ENCODE measurements around the gene C2CD2L. TPM values are rescaled to one million over a fixed set of nuclear protein-coding genes. Genes with fewer than 3 reads are reported as not detected.

C2CD2L gene
- total and polyA plus RNA-seq, 2 of the 13 experiments (the other 11 are each of a cell fraction or from before 2014, with no cell fraction given), result 3.7 to 5.5 TPM

GRCh38 chr11:119081682-119082260, 25.4 kb upstream of the C2CD2L start (continued):
- no peak for TF ChIP-seq ZNF615 (CRISPR knock-in tag; IDR thresholded peaks at IDR 0.05; ENCODE audit: borderline replicate concordance)

- Histone ChIP-seq H3K4me2 (ENCODE audit: low read depth, low read length) (peak within 1 kb of the TSS; percentile 89), H3K9ac (ENCODE audit: insufficient read depth, low read depth, low read length) (peak within 1 kb of the TSS; percentile 93), H3K27me3 (ENCODE audit: control insufficient read depth in 1 of 2, insufficient read depth in 2 of 2, low read length in 2 of 2) (no peaks in the 10 kb centered on the region; a peak in 1 of 5 replicates), H3K9me3 (ENCODE audit: low read length) (no peaks in the 10 kb centered on the region), H3K4me3 (replicated peaks in 1 of 3; ENCODE audit: insufficient read depth in 1 of 3, low read depth in 2 of 3, low read length in 3 of 3) (peak within 1 kb of the TSS; percentile 71 to 93 (median 77)), H3K27ac (ENCODE audit: extremely low read length, insufficient read depth, low read length) (peak within 1 kb of the TSS; percentile 98), H4K20me1 (ENCODE audit: insufficient read depth, low read length) (no peaks in the 10 kb centered on the region), H2AFZ (ENCODE audit: low read length) (peak within 1 kb of the TSS; percentile 92), H3K36me3 (replicated peaks in 1 of 2; ENCODE audit: control insufficient read depth in 1 of 2, insufficient read depth in 2 of 2, low read length in 2 of 2) (peaks cover 4 to 26% of the 10 kb centered on the region in 2 experiments), H3K4me1 (ENCODE audit: insufficient read depth, low read length) (peaks cover 30% of the 10 kb centered on the region), H3K79me2 (ENCODE audit: insufficient read depth, low read length) (peaks cover 14% of the 10 kb centered on the region)
- DNase-seq (ENCODE audit: low spot score) (peak; percentile 92), FAIRE-seq (peak; percentile 93), ATAC-seq (peak; percentile 89)
- ChIA-PET CTCF (ENCODE audit: low intra/inter-chr PET ratio, low total read pairs) (no interaction called here), POLR2A (interaction anchor here (0.6 to 3.8 kb wide), 42 partner anchors 8 to 464 kb away, joined by 3 to 109 read pairs (median 4); partner anchors contain the start of genes BCL9L, C2CD2L, CBL and CENATAC)
- in situ Hi-C loops (cut with HindIII; ENCODE audit: extremely low pct_ligation_motif_present, low pct_unique_long_range_greater_than_20kb), result no loop called here
- intact Hi-C loops (cut with micrococcal nuclease; ENCODE audit: unreplicated experiment), result no loop called here
- under 1% methylated on average over 21 of the region's 45 CpGs for WGBS (ENCODE audit: low lambda C conversion rate)
- BruUV-seq (replicated peaks), result TSS peak; percentile 97
- peak; percentile 62 for TF ChIP-seq MNT (IDR thresholded peaks at IDR 0.05)
- no peak for TF ChIP-seq U2AF1 (optimal IDR thresholded peaks at IDR 0.05; ENCODE audit: low read depth, low read length)
- TF ChIP-seq, protein P1, sequence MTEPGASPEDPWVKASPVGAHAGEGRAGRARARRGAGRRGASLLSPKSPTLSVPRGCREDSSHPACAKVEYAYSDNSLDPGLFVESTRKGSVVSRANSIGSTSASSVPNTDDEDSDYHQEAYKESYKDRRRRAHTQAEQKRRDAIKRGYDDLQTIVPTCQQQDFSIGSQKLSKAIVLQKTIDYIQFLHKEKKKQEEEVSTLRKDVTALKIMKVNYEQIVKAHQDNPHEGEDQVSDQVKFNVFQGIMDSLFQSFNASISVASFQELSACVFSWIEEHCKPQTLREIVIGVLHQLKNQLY (CRISPR knock-in tag; IDR thresholded peaks at IDR 0.05), result no peak
- TF ChIP-seq, protein P2, sequence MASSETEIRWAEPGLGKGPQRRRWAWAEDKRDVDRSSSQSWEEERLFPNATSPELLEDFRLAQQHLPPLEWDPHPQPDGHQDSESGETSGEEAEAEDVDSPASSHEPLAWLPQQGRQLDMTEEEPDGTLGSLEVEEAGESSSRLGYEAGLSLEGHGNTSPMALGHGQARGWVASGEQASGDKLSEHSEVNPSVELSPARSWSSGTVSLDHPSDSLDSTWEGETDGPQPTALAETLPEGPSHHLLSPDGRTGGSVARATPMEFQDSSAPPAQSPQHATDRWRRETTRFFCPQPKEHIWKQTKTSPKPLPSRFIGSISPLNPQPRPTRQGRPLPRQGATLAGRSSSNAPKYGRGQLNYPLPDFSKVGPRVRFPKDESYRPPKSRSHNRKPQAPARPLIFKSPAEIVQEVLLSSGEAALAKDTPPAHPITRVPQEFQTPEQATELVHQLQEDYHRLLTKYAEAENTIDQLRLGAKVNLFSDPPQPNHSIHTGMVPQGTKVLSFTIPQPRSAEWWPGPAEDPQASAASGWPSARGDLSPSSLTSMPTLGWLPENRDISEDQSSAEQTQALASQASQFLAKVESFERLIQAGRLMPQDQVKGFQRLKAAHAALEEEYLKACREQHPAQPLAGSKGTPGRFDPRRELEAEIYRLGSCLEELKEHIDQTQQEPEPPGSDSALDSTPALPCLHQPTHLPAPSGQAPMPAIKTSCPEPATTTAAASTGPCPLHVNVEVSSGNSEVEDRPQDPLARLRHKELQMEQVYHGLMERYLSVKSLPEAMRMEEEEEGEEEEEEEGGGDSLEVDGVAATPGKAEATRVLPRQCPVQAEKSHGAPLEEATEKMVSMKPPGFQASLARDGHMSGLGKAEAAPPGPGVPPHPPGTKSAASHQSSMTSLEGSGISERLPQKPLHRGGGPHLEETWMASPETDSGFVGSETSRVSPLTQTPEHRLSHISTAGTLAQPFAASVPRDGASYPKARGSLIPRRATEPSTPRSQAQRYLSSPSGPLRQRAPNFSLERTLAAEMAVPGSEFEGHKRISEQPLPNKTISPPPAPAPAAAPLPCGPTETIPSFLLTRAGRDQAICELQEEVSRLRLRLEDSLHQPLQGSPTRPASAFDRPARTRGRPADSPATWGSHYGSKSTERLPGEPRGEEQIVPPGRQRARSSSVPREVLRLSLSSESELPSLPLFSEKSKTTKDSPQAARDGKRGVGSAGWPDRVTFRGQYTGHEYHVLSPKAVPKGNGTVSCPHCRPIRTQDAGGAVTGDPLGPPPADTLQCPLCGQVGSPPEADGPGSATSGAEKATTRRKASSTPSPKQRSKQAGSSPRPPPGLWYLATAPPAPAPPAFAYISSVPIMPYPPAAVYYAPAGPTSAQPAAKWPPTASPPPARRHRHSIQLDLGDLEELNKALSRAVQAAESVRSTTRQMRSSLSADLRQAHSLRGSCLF (CRISPR knock-in tag; IDR thresholded peaks at IDR 0.05; ENCODE audit: borderline replicate concordance), result peak; percentile 66; the same call in 1 of the 2 replicates
- TF ChIP-seq DNMT3B (CRISPR knock-in tag; conservative IDR thresholded peaks at IDR 0.05), result 0 out of 2 replicates have a peak, but pooled peaks have one; percentile 61
- peak; percentile 92 for TF ChIP-seq POLR2G (IDR thresholded peaks at IDR 0.05; ENCODE audit: low read depth, low read length)
- no peak for TF ChIP-seq ZBTB21 (CRISPR knock-in tag; IDR thresholded peaks at IDR 0.05)
- peak; percentile 38; the same call in 1 of the 2 replicates for TF ChIP-seq ZNF281 (CRISPR knock-in tag; IDR thresholded peaks at IDR 0.05; ENCODE audit: borderline replicate concordance)
- 0 out of 2 replicates have a peak, but pooled peaks have one; percentile 48 for TF ChIP-seq RFX5 (IDR thresholded peaks at IDR 0.05; ENCODE audit: low read depth, low read length)
Measured at GRCh38 chr11:119084663-119085436, 22.3 kb upstream of the C2CD2L start, which contains the start of gene HMBS. TSS of gene HMBS (plus strand) at chr11:119084881. CDS start at chr11:119085034, 153 bp downstream.

Measured in HepG2 (cell line).